IPS DF 6.9 (cell line): ENCODE data around the gene LRRC27.

Experiments
- DNase-seq: peaks from one replicate; pipeline ENCODE4 v3.0.0-alpha.2; 2013; ENCODE audit warnings: low read depth, low spot score
- H3K27ac ChIP-seq: one replicate; pipeline ENCODE4 v1.5.1; 2013; ENCODE audit warnings: low read length, control low read depth
- H3K27me3 ChIP-seq: 2 replicates; pipeline ENCODE4 v1.6.1; 2013; ENCODE audit warnings: mild to moderate bottlenecking, low read length; ENCODE audit not compliant: control insufficient read depth, insufficient read depth
- H3K36me3 ChIP-seq: 2 replicates; pipeline ENCODE4 v1.6.1; 2013; ENCODE audit warnings: low read length; ENCODE audit not compliant: control insufficient read depth, insufficient read depth
- H3K4me1 ChIP-seq: 2 replicates; pipeline ENCODE4 v1.6.1; 2013; ENCODE audit warnings: low read length; ENCODE audit not compliant: control insufficient read depth, insufficient read depth
- H3K4me3 ChIP-seq: 2 replicates; pipeline ENCODE4 v1.5.1; 2013; ENCODE audit warnings: mild to moderate bottlenecking, low read length
- H3K9me3 ChIP-seq: 2 replicates; pipeline ENCODE4 v1.6.1; 2013; ENCODE audit warnings: low read length, inconsistent platforms; ENCODE audit not compliant: control insufficient read depth, insufficient read depth
- WGBS: extraction: QIAGEN DNeasy Blood & Tissue Kit; methylation state at CpG from one replicate; pipeline ENCODE4 v1.1.7; 2013; ENCODE audit warnings: mixed read lengths, missing lambda C conversion rate; ENCODE audit not compliant: insufficient read length, insufficient coverage; 5-methylcytosine and 5-hydroxymethylcytosine counted together

LRRC27 gene

DNA sequence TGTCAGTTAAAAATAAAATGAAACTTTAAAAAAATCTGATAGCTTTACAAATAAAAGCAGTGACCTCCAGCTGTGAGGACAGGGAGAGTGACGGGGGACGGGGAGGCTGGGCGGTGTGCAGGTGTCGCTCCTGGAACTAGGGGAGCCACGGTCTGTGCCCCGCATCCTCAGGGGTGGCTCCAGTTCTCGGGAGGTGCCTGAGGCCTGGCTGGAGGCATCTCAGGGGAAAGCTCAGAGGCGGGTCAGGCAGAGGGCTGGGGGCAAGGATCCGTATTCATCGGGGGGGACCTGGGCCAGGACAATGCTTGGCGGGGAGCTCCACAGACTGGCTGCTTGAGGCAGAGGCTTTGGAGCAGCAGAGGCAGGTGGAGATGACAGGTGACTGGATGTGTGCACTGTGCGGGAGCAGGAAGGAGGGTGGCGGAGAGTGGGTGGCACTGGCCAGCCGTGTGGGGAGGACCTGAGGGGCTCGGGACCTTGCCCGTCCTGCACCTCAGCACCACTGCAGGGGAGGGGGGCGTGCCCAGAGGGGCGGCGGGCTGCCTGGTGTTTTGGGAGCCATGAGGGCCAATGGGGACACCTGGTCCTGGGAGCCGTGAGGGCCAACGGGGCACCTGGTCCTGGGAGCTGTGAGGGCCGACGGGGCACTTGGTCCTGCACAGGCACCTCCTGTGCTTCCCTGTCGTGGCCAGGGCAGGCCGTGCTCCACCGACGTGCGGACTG, 78.2 kb downstream of the LRRC27 start:
- H3K27me3 ChIP-seq, result no peaks in the 10 kb centered on the region
- DNase-seq, result no peak
- H3K9me3 ChIP-seq, result no peaks in the 10 kb centered on the region
- peaks cover 9% of the 10 kb centered on the region for H3K36me3 ChIP-seq
- no peak overlapping the region for H3K4me3 ChIP-seq
- no peak overlapping the region for H3K27ac ChIP-seq
- peaks cover 29% of the 10 kb centered on the region for H3K4me1 ChIP-seq
- no CpG with 5 or more reads among the region's 28 CpGs for WGBS

DNA sequence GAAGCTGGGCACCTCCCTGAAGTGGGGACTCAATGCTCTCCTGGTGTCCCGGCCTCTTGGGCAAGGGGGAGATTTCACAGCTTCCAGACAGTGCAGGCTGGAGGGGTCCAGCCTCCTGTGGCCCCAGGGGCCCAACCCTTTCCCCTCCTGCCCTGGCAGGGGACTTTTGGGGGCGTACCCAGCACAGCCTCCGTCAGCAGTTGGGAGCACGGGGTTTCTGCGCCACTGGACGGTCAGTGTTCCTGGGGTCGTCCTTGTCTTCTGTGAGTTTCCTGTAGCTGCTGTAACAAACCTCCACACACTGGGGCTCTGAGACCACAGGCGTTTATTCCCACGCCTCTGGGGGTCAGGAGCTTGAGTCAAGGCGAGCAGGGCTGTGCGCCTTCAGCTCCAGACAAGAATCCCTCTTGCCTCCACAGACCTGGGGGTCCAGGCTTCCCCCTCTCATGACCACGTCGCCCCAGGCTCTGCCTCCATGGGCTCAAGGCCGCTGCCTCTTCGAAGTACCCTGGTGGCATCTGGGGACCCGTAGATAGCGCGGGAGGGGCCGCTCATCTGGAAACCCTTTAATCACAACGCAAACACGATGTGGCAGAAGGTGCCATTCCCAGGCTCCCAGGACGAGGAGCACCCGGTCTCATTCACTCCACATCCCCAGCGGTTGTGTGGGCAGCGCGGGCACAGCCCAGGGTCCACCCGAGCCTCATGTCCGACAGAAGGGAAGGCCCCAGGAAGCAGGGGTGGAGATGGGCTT, 79.0 kb downstream of the LRRC27 start:
- Histone ChIP-seq H3K9me3 (no peaks in the 10 kb centered on the region), H3K4me1 (peaks cover 26% of the 10 kb centered on the region), H3K4me3 (no peak overlapping the region), H3K27me3 (no peaks in the 10 kb centered on the region), H3K36me3 (peaks cover 3% of the 10 kb centered on the region; the same call in 1 of the 2 replicates), H3K27ac (no peak overlapping the region)
- DNase-seq, result no peak
- no CpG with 5 or more reads among the region's 28 CpGs for WGBS

DNA sequence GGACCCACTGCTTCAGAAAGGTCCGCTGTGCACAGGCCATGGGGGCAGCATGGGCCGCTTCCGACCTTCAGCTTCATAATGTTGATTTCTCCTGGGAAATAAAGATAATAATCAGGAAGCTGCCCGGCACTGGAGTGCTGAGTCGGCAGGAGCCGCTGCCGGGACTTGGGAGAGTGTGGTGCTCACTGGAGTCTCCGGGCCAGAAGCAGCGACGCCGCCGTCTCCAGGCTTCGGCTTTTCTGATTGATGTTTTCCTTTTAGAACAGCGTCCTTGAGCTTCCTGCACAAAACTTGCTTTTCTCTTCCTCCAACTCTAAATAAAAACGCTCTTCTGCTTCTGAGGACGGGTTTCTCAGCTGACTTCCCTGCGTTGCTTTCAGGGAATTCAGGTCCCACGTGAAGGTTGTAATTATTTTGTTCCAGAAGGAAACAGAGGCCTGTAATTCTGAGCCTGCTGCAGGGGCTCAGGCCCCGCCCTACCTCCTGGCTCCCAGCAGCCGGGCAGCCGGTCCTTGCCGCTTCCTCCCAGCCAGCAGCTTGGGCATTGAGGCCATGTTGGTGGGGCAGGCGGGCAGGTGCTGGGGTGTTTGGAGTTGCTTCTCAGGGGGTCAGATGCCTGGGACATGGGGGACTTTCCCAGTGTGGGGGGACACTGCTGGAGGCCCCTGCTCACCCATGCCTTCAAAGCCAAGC, 79.7 kb downstream of the LRRC27 start:
- H3K4me1 ChIP-seq, result peaks cover 26% of the 10 kb centered on the region
- WGBS, result no CpG with 5 or more reads among the region's 23 CpGs
- H3K36me3 ChIP-seq, result peaks cover 3% of the 10 kb centered on the region; the same call in 1 of the 2 replicates
- H3K4me3 ChIP-seq, result no peak overlapping the region
- no peak for DNase-seq
- no peak overlapping the region for H3K27ac ChIP-seq
- no peaks in the 10 kb centered on the region for H3K9me3 ChIP-seq
- no peaks in the 10 kb centered on the region for H3K27me3 ChIP-seq

- Histone ChIP-seq H3K9me3 (no peaks in the 10 kb centered on the region), H3K4me3 (no peak overlapping the region), H3K27me3 (no peaks in the 10 kb centered on the region), H3K27ac (no peak overlapping the region), H3K4me1 (peaks cover 20% of the 10 kb centered on the region), H3K36me3 (peaks cover 3% of the 10 kb centered on the region; the same call in 1 of the 2 replicates)
- no CpG with 5 or more reads among the region's 29 CpGs for WGBS
- no peak for DNase-seq
Measured at GRCh38 chr10:132412316-132413192, 80.6 kb downstream of the LRRC27 start.

DNA sequence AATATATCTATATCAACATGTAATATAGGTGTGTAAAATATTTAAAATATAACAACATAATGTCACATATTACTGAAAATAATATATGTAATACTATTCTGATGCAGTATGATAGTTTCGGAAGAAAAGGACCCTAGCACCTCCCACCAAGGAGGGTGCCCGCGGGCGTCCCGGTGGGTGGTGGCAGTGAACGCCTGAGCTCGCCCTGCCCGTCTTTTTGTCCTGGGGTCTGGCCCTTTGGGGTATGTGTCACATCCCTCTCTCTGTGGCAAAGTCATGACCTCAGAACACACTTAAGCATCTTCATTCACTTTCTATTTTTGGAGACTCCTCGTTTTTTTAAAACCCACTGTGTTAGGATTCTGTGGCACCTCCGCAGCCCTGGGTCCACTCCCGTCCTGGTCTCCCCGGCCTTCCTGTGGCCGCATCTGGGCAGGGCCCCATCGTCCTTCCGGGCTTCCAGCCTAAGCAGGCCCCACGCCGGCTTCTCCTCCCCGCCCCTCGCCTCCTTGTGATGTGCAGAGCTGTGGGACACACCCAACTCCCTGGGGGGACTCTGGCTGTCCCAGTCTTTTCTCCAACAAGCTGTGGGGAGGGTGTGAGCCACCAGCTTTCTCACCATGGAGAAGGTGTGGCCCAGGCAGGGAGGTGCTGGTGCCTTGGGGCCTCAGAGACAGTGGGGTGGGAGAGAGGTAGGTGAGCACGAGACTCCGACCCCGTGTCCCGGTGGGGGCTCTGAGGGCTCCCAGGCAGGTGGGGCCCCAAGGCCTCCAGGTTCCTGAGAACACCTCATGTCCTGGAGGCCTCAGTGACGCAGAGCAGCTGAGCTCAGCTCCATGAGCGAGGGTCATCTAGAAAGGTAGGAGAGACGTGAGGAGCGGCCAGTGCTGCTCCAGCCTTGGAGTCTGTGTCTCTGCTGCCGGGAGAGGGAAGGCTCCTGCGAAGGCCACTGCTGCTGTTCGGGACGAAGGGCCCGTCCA, 81.5 kb downstream of the LRRC27 start:
- Histone ChIP-seq H3K36me3 (peaks cover 2% of the 10 kb centered on the region; the same call in 1 of the 2 replicates), H3K9me3 (no peaks in the 10 kb centered on the region), H3K27me3 (no peaks in the 10 kb centered on the region), H3K4me3 (no peak overlapping the region), H3K27ac (no peak overlapping the region), H3K4me1 (peaks cover 21% of the 10 kb centered on the region)
- no peak for DNase-seq
- no CpG with 5 or more reads among the region's 32 CpGs for WGBS

GRCh38 chr10:132414402-132415016, 82.5 kb downstream of the LRRC27 start:
- peaks cover 16% of the 10 kb centered on the region for H3K4me1 ChIP-seq
- H3K27me3 ChIP-seq, result no peaks in the 10 kb centered on the region
- H3K36me3 ChIP-seq, result no peaks in the 10 kb centered on the region
- no peaks in the 10 kb centered on the region for H3K9me3 ChIP-seq
- no peak for DNase-seq
- H3K27ac ChIP-seq, result no peak overlapping the region
- WGBS, result no CpG with 5 or more reads among the region's 21 CpGs
- H3K4me3 ChIP-seq, result no peak overlapping the region

- H3K9me3 ChIP-seq, result no peaks in the 10 kb centered on the region
- no peak overlapping the region for H3K4me3 ChIP-seq
- no peaks in the 10 kb centered on the region for H3K27me3 ChIP-seq
- DNase-seq, result no peak
- 100% methylated on average over 5 of the region's 5 CpGs for WGBS
- H3K27ac ChIP-seq, result no peak overlapping the region
- H3K4me1 ChIP-seq, result peaks cover 15% of the 10 kb centered on the region
- no peaks in the 10 kb centered on the region for H3K36me3 ChIP-seq
Measured at GRCh38 chr10:132415255-132415654, 83.3 kb downstream of the LRRC27 start.

- Histone ChIP-seq H3K27me3 (no peaks in the 10 kb centered on the region), H3K27ac (no peak overlapping the region), H3K4me1 (peaks cover 19% of the 10 kb centered on the region), H3K36me3 (no peaks in the 10 kb centered on the region), H3K9me3 (no peaks in the 10 kb centered on the region), H3K4me3 (no peak overlapping the region)
- WGBS, result no CpG with 5 or more reads among the region's 22 CpGs
- DNase-seq, result no peak
Measured at GRCh38 chr10:132415956-132416355, 84.0 kb downstream of the LRRC27 start.
